GM19468 (cell line): ENCODE results near the gene PPP1R10.
A peak's percentile ranks its signal among the peaks of the same experiment; 100 is the strongest.
"Not testable (repeated sequence)": the region's sequence is repeated elsewhere in the genome, so short reads cannot be mapped to it uniquely, and the experiment has no call there.

ENCODE experiments used
- ATAC-seq: cut with Tn5 transposase; IDR thresholded peaks from one replicate; pipeline ENCODE4 v1.9.1; 2021; ENCODE audit warnings: mild to moderate bottlenecking, moderate library complexity, moderate number of reproducible peaks; ENCODE audit not compliant: unreplicated experiment; ENCODE audit errors: extremely low read depth

PPP1R10 gene

DNA sequence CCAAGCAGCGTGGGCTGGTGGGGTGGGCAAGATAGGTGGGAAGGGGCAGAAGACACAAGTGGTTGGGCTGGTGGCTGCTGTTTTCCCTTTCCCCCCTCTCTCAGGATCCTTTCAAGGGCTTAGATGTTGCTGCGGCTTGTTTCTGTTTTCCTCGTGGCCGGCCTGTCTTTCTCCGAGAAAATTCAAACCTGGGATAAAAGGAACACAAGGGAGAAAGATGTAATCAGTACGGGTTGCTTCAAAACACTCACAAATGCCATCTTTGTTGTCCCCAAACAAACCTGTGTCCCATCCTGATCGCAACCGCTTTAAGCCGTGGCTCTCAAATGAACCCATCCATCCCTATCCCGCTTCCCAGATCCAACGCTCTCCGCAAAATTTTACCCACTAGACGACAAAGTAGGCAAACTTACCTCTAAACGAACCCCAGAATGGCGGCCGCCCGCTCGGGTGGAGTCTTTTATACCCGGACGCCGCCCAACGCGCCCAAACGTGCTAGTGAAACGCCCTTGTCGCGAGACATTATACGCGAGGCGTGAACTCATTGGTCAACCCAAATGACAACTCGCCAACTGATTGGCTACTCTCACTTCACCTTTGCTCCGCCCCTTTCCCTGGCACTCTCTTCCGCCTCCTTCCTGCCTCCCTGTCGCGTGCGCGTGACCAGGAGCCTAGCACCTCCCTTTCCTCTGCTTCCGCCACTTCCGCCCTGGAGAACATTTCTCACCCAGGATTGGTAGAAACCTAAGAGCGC lies at the start of gene PPP1R10:
Gene PPP1R10 (minus strand): TSS at position 433 of the 754 bp plus-strand sequence. CDS start 7,299 bp downstream, outside the sequence.
- ATAC-seq, result peak; percentile 54

DNA sequence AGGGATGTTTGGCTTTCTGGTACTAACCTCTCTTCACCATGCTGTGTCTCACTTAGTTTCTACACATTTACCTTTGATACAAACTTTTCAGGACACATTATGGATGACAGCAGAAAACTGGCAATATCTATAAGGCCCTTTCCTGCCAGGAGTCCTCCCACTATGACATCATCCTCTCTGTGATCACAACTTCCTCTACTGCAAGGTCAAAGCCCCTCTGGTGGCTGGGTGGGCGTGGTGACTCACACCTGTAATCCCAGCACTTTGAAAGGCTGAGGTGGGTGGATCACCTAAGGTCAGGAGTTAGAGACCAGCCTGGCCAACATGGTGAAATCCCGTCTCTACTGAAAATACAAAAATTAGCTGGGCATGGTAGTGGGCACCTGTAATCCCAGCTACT lies 49.3 kb upstream of the PPP1R10 start:
- not testable (repeated sequence) for ATAC-seq

DNA sequence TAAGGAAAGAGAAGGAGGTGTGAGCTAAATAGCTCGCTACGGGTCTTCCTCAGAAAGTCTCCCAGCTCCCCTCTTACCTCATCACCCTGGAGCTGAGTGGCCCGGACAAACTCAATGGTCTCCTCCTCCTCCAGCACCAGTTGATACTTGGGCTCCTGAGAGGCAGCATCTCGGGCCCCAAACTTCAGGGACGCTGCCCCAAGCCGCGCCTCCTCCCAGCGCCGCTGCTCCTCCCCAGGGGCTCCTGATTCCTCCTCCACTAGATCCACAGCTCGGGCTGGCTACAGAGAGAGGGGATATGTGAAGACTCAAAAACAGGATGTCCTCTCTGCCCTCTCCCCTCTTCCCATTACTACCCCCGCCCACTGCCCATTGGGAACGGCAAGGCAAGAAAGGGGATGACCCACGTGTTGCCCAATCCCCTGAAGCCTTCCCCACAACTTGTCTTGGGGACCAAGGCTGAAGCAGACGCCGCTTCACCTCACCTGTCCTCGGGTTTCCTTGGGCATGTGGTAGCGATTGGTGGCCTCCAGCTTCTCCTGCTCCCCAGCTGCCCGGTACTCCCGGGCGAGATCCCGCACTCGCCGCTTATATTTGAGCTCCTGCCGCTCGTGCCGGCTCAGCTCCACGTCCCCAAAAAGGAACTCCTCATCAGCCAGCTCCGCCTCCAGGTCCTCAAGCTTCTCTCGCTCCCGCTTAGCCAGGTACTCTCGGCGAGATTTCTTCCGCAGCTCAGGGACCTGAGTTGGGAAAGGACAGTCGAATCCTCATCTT lies 48.1 kb upstream of the PPP1R10 start:
- no peak for ATAC-seq

DNA sequence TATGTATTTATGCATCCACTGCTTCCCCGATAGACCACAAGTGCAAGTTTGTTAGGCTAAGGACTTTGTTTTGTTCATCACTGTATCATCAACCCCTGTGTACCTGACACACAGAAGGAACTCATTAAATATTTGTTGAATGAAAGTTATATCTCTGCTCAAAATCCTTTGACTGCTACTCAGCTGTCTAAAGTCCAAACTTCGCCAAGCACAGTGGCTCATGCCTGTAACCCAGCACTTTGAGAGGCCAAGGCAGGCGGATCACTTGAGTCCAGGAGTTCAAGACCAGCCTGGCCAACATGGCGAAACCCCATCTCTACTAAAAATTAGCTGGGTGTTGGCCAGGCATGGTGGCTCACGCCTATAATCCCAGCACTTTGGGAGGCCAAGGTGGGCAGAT lies 40.9 kb upstream of the PPP1R10 start:
- ATAC-seq, result not testable (repeated sequence)

DNA sequence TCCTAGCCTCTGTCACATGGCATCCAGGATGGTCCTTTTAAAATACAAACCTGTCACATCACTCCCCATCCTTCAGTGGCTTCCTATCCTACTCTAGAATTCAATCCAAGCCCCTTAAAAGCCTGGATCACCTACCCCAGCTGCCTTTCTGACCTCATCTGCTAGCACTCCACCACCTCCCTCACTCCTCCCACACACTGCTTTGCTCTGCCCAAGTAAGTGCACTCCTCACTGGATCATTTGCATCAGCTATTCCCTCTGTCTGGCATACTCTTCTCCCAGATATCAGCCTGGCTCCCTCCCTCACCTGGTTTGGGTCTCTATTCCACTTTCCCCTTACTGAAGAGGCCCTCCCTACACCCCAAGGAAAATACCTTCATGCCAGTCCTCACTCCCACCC lies 40.4 kb upstream of the PPP1R10 start:
- no peak for ATAC-seq

DNA sequence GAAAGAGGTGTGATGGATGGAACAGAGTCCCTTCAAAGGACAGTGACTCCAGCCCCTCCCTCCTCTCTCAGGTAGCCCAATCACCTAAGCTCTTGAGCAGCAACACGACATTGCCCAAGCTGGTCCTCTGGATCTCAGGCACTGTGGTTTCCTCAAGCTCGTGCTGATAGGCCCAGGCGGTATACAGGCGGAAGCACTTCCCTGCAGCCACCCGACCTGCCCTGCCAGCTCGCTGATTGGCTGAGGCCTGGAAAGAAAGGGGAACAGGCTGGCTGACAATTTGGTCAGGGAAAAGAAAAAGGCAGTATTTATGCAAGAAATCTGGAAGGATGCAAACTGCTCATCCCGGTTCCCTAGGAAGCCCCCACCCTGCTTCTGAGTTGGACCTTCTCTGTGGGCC lies 39.5 kb upstream of the PPP1R10 start:
- no peak for ATAC-seq

DNA sequence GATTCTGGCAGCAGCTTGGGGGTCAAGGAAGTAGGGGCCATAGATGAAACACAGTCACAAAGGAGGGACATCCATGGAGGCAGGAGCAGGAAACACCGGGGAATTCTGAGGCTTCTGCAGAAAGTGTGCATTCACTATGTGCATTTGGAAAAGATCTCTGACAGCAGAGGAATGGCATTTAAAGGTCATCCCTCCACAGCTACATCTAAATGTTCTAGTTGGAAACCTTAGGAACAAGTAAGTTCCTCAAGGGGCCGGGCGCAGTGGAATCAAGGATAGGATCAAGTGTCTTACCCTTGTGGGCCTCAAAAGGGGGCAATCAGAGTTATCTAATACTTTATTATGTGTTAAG lies 38.7 kb upstream of the PPP1R10 start:
- no peak for ATAC-seq

DNA sequence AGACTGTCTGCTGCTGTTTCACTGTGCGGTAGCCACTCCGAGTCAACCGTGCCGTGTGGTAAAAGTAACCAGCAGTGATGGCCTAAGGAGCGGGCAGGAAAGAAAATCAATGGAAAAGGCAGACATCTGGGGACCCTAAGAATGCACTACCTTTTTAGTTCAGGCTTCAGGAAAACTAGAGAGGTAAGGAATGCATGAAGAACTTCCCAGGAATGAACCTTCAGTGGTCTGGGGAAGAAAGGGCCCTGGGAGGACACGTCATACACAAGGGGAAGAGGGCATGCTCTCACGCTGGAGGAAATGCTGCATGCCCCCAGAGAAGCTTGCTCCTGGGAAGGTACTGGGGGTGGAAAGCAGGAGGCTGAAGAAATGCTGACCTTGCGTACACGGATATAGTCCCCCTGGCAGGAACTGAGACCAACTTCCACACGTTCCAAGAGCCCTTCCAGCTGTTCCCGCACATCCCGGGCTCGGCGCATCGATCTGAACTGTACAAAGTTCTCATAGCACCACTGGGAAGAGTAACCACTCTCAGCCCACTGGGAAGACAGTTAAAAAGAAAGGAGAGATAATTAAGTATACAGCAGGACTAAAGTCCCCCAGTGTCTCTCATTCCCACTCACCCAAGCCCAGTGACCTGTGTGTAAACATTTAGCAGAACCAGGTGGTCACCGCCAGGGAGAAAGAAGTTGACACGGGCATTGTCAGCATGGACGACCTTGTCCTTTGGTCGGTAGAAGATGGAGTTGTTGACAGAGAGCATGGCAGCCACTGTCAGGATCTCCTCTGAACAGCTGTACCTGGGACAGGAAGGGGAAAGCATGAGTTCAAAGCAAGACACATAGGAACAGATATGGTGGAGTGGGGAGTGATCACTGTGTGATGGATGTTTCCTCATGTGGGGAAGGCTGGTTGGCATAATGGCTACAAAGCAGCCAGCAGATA lies 38.0 kb upstream of the PPP1R10 start:
- ATAC-seq, result no peak

DNA sequence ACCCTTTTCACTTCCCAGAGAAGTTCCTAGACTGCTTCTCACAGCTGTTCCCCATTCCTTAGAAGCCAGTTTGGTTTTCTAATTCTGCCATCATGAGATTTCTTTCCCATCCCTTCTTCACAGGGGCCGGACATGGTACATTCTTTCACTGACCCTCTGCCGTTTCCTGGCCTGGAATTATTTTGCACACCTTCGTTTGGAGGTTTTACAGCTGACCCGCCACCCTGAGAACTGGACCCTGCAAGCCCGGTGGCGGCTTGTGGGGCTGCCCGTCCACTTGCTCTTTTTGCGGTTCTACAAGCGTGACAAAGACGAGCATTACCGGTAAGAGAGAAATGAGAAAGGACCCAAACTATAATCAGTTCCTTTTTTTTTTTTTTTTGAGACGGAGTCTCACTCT lies 34.1 kb upstream of the PPP1R10 start:
- ATAC-seq, result no peak

DNA sequence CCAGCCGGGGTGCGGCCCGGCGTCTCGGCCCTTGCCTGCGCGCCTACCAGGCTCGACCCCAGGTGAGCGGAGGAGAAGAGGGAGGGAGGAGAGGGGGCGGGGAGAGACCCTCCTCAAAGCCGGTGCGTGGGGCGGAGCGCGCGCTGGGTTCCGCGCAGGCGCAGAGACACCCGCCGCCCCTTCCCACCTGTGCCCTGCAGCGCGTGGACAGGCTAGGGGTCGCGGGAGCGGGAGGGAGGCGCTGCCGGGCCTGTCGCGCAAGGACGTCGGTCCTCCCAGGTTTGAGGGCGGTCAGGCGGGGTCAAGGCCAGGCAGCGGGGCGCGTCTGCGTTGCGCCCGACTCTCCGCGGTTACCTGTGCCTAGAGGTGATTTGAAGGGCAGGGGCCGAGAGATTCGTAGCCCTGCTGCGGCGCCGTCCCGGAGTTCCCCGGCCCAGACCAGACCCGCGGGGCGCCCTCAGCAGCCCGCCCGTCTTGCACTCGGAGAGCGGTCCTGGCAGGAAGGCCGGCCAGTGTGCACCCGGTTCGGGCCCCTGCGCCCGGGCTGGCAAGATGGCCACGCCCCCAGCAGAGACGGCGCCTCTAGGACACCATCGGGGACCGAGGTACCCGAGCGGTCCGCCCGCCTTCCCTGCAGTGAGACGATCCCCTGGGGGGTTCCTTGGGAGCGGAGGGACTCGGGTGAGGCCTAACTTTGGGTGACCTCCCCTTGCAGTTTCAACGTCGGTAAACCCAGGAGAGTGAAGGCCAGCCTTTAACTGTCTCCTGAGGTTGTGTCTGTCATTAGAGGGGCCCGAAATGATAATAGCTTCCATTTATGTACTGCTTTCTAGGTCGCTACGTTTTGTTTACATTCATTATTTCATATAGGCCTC lies 30.4 kb upstream of the PPP1R10 start:
- ATAC-seq, result peak; percentile 25

DNA sequence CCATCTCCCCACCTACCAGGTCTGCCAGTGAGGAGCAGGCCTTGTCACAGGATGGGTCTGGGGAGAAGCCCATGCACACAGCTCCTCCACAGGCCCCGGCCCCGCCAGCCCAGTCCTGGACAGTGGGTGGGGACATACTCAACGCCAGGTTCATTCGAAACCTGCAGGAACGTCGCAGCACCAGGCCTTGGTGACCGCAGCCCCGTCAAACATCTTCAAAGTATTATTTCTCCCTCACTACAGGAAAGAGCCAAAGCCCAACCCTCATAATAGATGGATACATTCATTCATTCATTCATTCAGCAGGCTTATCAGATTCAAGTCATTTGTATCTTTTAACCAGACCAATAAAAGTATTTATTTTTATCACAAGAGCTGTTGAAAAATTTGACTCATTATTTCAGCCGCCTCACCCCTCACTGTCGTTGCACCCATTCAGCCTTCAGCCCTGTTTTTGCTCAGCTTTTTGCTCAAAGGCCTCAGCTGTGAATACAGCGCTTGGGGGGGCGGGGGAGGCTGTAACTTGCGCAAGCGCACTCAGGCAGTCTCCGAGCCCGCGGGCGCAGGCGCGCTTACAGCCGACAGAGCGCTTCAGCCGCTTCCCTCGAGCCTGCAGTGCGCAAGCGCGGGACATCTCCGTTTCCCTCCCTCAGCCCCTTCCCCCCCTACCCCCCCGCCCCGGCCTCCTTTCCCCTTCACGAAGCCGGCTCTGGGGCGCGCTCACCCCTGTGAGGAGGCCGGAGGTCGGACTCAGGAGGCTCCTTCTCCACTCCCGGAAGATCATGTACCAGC lies 29.6 kb upstream of the PPP1R10 start, which contains the start of gene C6orf136:
Gene C6orf136 (plus strand): TSS at position 684 of the 792 bp plus-strand sequence. CDS start 99 bp downstream, at position 783.
- peak; percentile 42 for ATAC-seq

DNA sequence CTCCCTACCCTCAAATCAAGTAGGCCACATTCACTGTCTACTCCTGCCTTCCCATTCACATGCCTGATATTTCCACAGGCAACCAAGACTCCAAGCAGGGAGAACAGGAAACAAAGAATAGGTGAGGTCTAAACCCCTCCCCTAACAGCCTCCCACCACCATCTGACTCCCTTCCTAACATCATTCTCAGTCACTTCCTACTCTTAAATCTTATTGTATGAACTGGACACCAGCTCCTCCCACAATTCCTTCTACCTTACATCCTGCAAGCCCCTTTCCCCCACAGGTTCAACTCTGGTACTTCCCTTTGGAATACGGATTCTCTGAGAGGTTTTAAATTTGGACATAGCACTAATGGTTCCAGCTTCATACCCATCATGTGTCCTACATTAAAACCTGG lies 28.9 kb upstream of the PPP1R10 start:
- no peak for ATAC-seq

DNA sequence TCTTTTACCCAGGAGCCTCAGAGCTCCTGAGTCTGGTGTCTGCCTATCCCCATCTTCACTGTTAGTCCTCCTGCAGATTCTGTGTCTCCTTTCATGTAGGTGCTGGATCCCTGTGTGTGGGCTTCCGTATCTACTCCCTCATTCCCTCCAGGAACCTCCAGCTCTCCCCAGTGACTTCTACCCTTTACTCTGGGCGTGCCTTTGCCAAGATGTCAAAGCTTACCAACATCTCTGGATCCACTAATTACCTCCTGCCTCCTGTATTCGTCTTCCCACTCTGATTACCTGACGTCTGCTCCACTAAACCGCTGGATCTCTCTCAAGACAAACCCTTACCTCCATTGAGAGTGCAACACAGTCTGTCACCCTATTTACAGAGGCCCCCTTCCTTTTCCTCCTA lies 27.7 kb upstream of the PPP1R10 start:
- no peak for ATAC-seq

DNA sequence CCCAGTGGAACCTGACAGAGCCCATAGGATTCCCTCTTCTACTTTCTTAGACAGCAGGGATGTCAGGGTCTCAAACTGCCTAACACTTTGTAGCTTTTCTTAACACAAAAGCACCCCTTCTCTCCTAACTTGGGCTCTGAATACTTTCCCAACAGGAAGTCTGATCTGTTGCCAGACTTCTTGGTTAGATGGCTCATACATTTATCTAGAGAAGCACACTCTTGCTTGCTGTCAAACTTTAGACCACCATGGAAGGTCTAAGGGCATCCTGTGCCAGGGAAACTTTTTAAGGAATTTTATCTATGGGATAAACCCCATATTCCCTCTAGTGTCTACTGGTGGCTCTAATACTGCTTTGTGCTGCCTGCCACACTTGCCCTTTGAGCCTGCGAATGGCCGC lies 26.6 kb upstream of the PPP1R10 start:
- no peak for ATAC-seq

DNA sequence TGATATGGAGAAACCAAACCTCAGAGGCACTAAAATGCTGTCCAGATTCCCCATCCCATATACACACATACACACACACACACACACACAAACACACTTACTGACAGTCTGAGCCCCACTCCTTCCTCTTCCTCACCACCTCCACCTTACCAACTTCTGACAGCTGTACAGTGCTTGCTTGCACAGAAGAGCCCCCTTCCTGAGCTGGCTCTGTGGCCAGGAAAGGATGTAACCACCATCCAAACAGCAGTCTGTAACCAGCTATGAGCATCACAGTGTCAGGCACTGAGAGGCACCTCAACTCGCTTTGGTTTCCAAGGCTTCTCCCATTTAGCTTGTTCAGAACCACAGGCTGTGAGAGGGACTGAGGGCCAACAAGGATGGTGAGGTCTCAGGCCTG lies 24.0 kb upstream of the PPP1R10 start:
- ATAC-seq, result no peak

DNA sequence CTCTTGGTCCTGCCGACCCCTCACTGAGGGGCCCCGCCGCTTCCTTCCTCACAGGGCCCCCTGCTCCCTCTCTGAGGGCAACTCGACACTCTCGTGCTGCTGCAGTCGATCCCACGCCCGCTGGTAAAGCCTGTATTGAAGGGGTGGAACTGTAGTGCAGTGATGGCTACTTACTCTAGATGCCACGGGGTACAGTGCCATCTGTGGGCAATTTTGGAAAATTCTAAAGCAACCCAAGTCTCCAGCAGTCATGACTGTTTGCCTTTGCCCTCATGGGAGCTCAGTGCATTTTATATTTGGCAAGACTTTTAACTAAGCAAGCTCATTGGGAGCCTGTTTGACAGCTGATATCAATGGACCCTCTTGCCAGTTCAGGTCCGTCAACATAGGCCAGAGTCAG lies 23.4 kb upstream of the PPP1R10 start:
- no peak for ATAC-seq

DNA sequence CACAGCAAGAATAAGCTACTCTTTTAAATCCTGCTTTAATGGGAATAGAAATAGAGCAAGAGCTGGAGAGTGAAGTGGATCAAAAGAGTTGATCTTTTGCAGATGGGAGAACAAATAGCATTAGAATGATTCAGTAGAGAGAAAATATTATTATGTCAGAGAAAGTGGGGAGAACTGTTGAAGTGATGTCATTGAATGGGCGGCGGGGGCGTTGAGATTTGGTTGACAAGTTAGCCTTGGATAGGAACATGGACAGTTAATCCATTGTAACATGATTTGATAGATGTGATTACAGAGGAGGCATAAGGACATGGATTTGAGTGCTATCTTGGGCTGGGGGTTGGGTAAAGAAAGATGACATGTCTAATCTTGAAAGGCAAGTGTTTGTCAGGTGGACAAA lies 18.8 kb upstream of the PPP1R10 start:
- ATAC-seq, result no peak

DNA sequence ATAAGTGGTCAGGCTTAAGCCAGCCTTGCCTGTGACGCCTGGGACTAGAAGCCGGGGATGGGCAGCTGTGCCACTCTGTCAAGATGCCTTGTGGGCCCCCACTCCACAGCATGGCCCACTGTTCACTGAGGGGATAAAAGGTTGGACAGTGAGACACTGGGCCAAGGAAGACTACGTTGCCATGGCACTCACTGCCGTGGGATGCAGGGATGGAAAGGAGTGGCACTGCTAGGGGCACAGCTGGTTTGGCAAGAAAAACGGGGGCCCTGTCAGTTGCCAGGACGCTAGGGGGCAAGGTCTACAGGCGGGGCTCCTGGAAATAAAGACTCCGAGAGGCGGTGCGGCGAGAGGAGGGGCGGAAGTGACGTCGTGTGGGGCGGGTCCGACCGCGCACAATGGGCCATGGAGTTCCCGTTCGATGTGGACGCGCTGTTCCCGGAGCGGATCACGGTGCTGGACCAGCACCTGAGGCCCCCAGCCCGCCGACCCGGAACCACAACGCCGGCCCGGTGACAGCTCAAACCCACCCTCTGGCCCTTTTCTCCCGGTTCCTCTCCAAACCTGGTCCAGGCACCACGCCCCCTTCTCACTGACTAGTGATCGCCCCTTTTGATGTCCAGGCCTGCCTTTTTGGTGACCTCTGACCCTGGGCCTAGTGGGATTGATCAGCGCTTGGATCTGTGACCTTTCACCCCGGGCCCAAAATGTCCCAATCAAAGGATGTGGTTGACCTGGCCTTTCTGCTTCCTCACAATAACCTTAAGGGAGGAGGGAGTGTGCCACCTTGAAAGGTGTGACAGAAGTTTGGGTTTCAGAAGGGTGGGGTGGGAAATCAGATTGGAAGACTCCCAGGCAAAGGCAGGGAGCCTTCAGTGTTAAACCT lies 9.7 kb upstream of the PPP1R10 start, which contains the start of gene ATAT1:
Gene ATAT1 (plus strand): TSS at position 391 of the 883 bp plus-strand sequence.
- no peak for ATAC-seq
